ENCODE results near the gene TCEANC. TPM values are rescaled to one million over a fixed set of nuclear protein-coding genes. Genes with fewer than 3 reads are reported as not detected.
A peak's percentile ranks its signal among the peaks of the same experiment; 100 is the strongest.

The TCEANC gene
- total RNA-seq, 4 donors from 2014 or later: 2.7 to 5.3 (median 4.0) TPM

DNA sequence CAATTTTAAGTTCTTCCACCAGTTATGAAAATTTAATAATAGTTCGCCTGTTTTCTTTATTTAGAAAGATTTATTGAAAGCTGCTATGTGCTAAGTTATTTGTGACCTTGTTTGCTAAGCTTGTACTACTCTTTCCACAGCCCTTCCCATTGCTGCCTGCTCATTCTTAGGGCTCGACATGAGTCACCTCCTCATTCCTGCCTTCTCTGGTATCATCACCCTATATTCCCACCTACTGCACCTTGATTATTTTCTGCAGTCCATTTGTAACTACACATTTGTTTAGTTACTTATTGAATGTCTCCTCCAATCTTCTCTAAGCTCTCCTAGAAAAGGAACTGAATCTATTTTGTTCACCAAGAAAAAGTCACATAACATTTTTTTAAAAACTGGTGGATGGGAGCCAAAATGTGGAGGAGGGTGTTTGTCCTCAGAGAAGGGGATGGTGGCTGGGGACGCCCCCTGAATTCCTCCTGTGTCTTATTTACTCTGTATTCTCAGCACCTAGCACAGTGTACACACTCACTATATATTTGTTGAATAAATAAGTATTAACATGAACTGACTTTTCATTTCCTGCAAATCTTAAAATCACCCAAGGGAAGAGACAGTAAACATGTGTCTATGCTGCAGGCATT, 32.3 kb downstream of the TCEANC start:
- 50 to 55% methylated on average over 3 of the region's 3 CpGs for WGBS, 2 donors (ENCODE audit: low coverage in 1 of 2)
- no peak overlapping the region for H3K4me3 ChIP-seq
- TF ChIP-seq EP300 (IDR thresholded peaks at IDR 0.05) (no peak), POLR2AphosphoS5 (IDR thresholded peaks at IDR 0.05) (no peak), POLR2A (IDR thresholded peaks at IDR 0.05) (no peak)
- TF ChIP-seq, protein P1, sequence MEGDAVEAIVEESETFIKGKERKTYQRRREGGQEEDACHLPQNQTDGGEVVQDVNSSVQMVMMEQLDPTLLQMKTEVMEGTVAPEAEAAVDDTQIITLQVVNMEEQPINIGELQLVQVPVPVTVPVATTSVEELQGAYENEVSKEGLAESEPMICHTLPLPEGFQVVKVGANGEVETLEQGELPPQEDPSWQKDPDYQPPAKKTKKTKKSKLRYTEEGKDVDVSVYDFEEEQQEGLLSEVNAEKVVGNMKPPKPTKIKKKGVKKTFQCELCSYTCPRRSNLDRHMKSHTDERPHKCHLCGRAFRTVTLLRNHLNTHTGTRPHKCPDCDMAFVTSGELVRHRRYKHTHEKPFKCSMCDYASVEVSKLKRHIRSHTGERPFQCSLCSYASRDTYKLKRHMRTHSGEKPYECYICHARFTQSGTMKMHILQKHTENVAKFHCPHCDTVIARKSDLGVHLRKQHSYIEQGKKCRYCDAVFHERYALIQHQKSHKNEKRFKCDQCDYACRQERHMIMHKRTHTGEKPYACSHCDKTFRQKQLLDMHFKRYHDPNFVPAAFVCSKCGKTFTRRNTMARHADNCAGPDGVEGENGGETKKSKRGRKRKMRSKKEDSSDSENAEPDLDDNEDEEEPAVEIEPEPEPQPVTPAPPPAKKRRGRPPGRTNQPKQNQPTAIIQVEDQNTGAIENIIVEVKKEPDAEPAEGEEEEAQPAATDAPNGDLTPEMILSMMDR (IDR thresholded peaks at IDR 0.05): no peak
- no peaks in the 10 kb centered on the region for H3K36me3 ChIP-seq
- H3K4me1 ChIP-seq: no peaks in the 10 kb centered on the region
- no peaks in the 10 kb centered on the region for H3K9me3 ChIP-seq
- H3K27me3 ChIP-seq: no peaks in the 10 kb centered on the region
- ATAC-seq: no peak
- H3K27ac ChIP-seq: no peak overlapping the region

DNA sequence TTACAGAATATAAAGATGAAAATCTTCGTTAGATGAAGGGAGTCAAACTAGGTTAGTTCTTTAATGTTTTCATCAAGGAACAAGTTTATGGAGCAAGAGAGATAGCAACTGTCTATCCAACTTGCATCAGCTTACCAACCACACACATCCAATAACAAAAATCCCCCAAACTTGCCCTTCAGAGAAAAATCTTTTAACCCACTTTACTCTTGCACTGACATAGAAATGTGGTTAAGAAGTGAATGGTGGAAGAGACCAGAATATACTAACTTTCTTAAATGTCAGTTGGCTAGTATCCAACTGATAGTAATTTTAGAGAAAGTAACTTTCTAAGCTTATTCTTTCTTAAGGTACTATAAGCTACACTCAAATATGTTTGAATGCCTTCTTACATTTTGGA, 34.3 kb downstream of the TCEANC start:
- no peaks in the 10 kb centered on the region for H3K27me3 ChIP-seq
- WGBS, 2 donors (ENCODE audit: low coverage in 1 of 2): 75 to 83% methylated on average over 1 of the region's 1 CpG
- H3K9me3 ChIP-seq: no peaks in the 10 kb centered on the region
- H3K27ac ChIP-seq: no peak overlapping the region
- TF ChIP-seq EP300 (IDR thresholded peaks at IDR 0.05): no peak
- no peak overlapping the region for H3K4me3 ChIP-seq
- peaks cover 0 to 19% (median 5%) of the 10 kb centered on the region in 3 donors for H3K4me1 ChIP-seq
- H3K36me3 ChIP-seq: no peaks in the 10 kb centered on the region
- ATAC-seq: no peak

DNA sequence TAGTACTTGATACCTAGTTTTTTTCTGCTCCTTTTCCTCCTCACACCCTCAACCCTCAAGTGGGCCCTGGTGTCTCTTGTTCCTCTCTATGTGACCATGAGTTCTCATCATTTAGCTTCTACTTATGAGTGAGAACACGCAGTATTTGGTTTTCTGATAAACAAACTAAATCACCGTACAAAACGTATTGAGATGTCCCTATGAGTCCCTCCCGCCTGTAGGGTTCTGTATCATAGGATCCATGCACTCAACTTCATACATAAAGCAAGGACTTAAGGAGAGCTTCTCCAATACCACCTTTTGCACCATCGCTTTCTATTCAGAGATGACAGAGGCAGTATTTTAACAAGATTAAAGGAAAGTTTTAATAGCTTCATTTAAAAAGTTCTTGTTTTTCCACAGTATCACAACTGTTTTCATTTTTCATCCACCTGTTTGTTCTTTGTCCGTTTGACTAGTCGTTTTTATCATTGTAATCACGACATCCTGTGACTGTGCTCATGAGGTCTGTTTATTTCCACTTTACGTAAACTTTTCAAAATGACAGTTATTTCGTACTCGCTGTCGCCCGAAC, 35.5 kb downstream of the TCEANC start:
- TF ChIP-seq POLR2AphosphoS5 (IDR thresholded peaks at IDR 0.05): no peak
- no peak for TF ChIP-seq EP300 (IDR thresholded peaks at IDR 0.05)
- TF ChIP-seq, protein P1 (IDR thresholded peaks at IDR 0.05): no peak
- TF ChIP-seq POLR2A (IDR thresholded peaks at IDR 0.05): no peak
- no peaks in the 10 kb centered on the region for H3K9me3 ChIP-seq
- WGBS, 2 donors (ENCODE audit: low coverage in 1 of 2): 9% methylated on average over 8 to 13 of the region's 13 CpGs

DNA sequence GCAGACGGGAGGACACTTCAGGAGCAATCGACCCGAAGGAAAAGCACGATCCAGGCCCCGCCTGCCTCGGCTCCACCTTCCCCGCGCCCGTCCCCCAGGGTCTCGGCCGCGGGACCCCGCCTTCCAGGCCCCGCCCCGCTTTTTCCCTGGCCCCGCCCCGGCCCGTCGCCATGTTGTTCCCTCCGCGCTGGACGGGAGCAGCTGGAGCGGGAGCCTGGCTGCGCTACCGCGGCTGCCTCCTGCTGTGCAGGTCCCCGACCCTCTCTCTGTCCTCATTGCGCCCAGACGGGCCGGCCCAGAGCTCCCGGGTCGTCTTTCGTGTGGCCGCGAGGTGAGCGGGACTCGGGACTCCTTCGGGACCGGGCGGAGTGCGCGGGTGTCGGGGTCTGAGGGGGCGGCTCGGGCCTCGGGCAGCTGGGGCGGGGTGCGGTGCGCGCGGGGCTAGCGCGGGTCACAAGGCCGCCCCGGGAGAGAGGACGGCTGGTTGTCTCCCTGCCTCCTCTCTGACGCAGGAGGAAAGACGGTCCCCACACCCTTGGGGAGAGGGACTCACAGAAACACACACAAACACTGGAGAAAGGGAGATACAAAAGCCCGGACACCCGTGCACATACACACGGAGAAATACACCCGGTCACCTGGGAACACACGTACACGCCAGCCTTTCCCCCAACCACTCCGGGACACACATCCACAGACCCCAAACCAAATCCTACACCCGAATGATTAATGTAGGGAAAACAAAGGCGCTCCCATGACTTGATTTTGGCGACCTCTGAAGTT, 36.2 kb downstream of the TCEANC start, which contains the start of gene RAB9A:
RAB9A (plus strand) TSS at position 171 of the 783 bp plus-strand sequence. CDS start 19,619 bp downstream, outside the sequence.
- Histone ChIP-seq H3K9me3 (no peaks in the 10 kb centered on the region), H3K36me3 (no peaks in the 10 kb centered on the region), H3K4me3 (peak within 1 kb of the TSS; percentile 71 to 75), H3K4me1 (peaks cover 0 to 38% (median 8%) of the 10 kb centered on the region in 3 donors), H3K27ac (peak within 1 kb of the TSS; percentile 90 to 94 (median 92)), H3K27me3 (no peaks in the 10 kb centered on the region)
- TF ChIP-seq POLR2A (IDR thresholded peaks at IDR 0.05) (peak; percentile 85 to 87), POLR2AphosphoS5 (IDR thresholded peaks at IDR 0.05) (peak; percentile 93)
- TF ChIP-seq, protein P1 (IDR thresholded peaks at IDR 0.05): no peak
- 0 to 3% methylated on average over 4 to 14 of the region's 68 CpGs for WGBS, 2 donors (ENCODE audit: low coverage in 1 of 2)
- peak; percentile 99 for ATAC-seq

More for the DNA sequence above, 35.5 kb downstream of the TCEANC start:
- Histone ChIP-seq H3K4me1 (peaks cover 0 to 32% (median 5%) of the 10 kb centered on the region in 3 donors), H3K27me3 (no peaks in the 10 kb centered on the region), H3K4me3 (peak overlapping the region; percentile 71 to 75), H3K36me3 (no peaks in the 10 kb centered on the region), H3K27ac (peak overlapping the region; percentile 90 to 94 (median 92))
- no peak for ATAC-seq

DNA sequence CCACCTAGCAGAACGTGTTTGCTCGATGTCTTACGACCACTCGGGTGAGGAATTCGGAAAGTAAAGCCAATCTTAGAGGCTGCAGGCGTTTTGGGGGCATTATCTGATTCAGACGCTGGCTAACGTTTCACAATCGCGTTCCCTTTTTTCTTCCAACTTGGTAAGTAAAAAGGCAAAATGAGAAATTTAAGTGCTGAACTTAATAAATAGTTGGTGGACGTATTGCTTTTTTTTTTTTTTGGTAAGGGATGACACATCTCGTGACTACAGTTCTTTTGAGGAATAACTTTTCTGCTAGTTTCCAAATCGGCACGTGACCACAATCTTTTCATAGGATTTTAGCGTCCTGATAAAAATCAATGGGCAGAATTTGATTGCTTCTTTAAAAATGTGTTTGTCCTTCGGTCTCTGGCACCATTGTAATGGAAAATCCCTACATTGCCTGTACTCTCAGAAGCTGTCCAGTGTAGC, 36.8 kb downstream of the TCEANC start:
- Histone ChIP-seq H3K27me3 (no peaks in the 10 kb centered on the region), H3K27ac (peak overlapping the region; percentile 90 to 94 (median 92)), H3K9me3 (no peaks in the 10 kb centered on the region), H3K4me3 (peak overlapping the region; percentile 71 to 75), H3K4me1 (peaks cover 0 to 45% (median 8%) of the 10 kb centered on the region in 3 donors), H3K36me3 (no peaks in the 10 kb centered on the region)
- ATAC-seq: no peak
- WGBS, 2 donors (ENCODE audit: low coverage in 1 of 2): 1 to 7% methylated on average over 15 to 16 of the region's 16 CpGs
- no peak for TF ChIP-seq EP300 (IDR thresholded peaks at IDR 0.05)
- no peak for TF ChIP-seq POLR2AphosphoS5 (IDR thresholded peaks at IDR 0.05)

All from gastroesophageal sphincter (tissue), 4 donors.